G401.6 (cell line): Measurements from ENCODE around the gene FUT1.
"Not testable (repeated sequence)": the region's sequence is repeated elsewhere in the genome, so short reads cannot be mapped to it uniquely, and the experiment has no call there.

Experiments used
- FAIRE-seq: peaks from 2 replicates; lab custom pipeline; 2012; peaks lifted over from hg19 to GRCh38; lab: Jason Lieb, UNC

FUT1 gene

DNA sequence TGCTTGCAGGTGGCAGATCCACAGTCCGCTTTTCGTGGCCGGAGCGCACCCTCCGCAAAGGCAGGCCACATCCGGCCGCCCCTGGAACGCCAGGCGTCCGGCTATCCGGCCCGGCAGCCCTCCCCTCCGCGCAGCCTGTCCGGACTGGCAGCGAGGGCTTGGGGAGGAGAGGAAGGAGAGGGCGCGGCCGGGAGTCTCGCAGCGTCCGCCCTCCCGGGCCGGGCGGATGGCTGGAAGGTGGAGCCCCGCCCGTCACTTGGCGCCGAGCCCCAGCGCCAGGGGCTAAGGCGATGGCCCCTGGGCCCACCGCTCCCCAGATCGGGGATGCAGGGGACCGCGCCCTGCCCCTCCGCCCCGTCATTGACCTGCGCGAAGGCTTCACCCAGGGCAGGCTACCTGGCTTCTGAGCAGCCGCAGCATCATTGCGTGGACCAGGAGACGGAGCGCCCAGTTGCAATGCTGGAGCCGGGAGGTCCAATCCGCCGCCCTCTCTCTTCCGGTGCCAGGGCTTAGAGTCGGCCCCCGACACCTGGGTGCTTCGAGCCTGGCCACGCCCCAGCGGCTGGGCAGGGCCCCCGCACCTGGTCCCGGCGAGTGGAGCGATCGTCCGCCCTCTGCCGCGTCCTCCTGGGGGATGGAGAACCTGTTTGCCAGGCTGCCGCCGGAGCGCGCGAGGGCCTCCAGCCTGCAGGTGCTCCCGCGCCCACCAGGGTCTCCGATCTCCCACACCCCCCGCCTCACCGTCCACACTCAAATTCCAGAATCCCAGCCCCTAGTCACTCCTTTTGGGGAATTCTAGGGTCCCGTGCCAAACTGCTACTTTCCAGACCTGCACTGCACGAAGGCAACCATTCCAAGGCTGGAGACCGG is at the start of gene FUT1:
TSS of gene FUT1 (minus strand) at position 146 of the 870 bp plus-strand sequence. CDS start 1,360 bp downstream, outside the sequence.
- FAIRE-seq: no peak

DNA sequence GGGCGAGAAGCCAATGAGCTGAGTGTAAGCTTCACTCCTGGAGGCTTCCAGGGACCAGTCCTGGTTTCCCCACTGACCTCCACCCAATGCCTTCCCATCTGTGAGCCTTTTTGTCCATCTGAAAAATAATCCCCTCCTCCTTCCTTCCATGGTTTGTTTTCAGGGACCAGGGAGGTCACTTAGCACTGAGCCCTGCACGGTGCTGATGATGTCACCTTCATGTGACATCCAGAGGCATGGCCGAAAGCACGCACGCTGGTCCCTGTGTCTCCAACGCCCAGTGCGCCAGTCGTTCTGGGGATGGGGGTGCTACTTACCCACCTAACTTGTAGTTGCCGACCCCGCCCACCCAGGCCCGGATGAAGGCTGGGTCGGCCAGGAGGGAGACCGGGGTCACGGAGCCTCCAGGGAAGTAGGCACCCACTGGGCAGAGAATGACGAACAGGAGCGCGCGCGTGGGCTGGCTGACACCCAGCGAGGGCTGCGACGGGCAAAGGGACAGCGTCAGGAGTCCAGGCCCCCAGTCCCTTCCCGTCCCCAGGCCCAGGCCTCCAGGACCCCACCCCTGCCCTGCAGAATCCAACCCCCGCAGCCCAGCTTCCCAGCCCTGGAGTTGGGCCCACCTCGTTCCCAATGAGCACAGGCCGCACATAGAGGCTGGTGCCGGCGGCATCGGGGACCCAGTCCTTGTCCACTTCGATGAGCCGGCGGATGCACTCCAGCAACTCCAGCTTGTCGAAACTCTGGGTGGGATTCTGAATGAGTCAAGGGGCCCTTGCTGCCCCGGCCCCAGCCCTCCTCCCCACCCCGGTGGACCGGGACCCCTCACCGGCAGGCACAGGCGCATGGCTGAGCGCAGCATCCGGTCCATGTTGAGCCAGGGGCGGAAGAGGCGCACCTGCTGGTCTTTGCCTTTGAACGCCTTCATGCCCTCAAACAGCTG is 47.2 kb upstream of the FUT1 start:
- no peak for FAIRE-seq

DNA sequence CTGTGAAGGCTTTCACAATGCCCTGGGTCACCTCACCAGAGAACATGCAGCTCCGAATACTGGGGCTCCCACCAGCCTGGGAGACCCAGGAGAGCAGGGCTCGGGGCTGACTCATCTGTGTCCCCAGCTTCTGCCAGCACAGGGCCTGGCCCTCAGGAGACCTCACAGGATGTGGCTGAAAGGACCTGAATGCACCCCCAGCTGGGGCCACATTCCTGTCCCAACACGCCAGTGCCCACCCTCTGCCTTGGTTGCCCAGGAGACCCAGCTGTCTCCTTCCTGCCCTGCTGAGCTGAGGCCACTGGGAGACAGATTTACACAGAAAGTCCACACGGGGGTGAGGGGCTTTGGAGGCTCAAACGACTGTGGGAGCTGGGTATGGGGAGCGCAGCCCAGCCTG is 46.5 kb upstream of the FUT1 start:
- no peak for FAIRE-seq

DNA sequence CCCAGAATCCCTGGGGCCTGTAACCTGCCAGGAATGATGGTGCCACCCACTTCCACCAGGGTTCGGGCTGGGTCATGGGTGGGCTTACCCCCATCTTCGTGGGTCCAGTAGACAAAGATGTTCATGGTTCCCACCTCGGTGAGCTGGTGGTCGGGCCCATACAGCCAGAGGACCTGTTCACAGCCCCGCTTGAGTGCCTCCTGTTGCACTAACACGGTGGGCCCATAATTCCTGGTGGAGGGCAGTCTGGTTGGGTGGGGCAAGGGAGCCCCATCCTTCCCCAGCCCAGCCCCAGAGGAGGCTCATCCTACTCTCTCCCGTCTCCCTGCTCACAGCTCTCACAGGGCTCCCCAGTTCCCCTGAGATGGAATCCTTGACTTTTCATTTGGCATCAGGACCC is 44.7 kb upstream of the FUT1 start:
- FAIRE-seq: no peak

DNA sequence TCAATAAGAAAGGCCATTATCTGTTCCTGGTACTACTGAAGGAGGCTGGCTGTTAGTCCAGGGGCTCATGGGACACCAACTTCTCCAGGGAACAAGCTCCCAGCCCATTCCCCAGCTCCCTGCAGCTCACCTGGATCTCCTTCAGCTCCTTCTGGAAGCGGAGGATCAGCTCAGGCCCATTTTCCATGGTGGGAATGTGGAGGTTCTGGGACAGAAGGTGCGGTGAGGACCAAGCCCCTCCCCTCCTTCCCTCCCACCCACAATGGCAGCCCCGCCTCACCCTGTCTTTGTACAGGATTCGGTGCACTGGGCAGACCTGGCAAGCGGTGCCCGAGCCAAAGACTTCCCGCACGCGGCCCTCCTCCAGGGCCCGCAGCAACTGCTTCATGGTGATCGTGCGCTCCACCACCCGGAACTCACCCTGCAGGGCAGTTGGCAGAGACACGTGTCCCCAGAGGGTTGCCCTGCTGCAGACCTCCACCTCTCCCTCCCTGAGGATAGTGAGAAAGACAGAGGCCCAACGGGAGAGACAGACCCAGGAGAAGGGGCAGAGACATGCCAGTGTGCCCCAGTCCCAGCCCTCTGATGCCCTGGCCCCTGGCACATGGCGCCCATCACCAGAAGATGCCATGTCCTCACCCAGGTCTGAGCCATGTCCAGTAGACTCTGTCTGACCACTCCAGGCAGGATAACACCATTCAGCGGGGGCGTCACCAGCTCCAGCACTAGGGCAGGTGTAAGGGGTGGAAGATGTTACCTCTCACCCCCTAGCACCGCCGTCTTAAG is 44.0 kb upstream of the FUT1 start:
- FAIRE-seq: no peak

DNA sequence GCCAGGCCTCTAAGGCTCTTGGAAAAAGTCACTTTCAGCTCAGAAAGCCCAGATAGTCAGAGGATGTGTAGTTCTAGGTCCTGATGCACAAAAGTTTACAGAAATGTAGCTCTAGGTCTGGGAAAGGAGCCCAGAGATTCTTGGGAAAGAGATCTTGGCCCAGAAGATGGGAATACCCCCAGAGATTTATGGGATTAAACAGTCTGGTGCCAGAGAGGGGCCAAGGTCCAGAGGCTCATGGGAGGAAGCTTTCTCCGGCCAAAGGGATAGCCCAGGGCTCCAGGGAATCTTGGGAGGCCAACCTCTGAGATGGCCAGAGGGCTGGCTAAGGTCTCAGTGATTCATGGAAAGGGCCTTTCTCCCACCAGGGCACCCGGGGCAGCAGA is 43.2 kb upstream of the FUT1 start:
- no peak for FAIRE-seq

DNA sequence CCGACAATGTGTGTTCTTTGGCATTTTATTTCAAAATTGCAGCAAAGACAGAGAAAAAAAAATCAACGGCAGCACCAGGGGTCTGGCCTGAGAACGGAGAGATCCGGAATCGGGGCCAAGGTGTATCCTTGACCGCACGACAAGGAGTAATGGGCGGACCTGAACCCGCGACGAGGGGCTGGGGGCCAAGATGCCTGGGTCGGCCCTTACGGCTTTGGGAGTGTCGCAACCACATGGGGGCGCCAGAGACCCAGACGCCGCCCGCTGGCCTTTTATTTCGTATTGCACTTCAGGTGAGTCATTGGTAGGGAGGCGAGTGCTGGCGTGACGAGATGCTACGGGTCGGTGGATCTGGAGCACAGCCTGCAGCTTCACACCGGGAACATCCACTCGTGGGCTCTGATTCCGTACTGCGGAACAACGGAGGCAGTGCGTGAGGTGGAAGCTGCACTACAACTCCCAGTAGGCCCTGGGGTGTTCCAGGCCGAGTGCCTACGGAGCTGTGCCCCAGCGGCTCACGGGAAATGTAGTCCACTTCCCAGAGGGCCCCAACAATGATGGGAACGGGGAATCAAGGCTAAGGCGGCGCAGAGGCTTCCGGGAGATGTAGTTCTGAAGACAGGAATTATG is 42.7 kb upstream of the FUT1 start:
- FAIRE-seq: peak; percentile 96

DNA sequence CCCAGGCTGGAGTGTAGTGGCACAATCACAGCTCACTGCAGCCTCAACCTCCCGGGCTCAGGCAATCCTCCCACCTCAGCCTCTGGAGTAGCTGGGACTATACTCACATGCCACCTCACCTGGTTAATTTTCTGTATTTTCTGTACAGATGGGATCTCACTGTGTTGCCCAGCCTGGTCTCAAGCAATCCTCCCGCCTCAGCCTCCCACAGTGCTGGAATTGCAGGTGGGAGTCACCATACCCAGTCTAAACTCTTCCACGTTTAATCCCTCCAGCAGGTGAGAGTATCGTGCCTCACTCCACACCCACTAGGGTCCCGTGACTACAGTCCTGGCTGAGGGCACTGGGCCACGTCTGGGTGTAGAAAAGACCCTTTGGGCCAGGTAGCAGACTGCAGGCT is 41.9 kb upstream of the FUT1 start:
- no peak for FAIRE-seq

DNA sequence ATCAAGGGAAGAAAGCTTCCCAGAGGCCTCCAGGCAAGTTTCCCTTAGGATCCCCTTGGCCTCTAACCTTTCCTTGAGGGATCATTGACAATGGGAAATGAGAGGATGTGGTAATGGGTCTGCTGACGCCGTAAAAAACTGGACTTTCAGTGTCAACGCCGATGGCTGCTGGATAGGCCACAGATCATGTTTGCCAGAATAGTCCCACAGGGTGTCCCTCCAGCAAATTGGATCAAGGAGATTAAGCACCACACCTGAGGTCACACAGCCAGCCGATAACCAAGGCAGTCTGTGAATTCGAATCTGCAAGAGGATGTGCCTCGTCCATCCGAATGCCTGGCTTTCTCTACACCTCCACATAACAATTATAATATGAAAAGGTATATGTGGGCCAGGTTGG is 40.8 kb upstream of the FUT1 start:
- no peak for FAIRE-seq

DNA sequence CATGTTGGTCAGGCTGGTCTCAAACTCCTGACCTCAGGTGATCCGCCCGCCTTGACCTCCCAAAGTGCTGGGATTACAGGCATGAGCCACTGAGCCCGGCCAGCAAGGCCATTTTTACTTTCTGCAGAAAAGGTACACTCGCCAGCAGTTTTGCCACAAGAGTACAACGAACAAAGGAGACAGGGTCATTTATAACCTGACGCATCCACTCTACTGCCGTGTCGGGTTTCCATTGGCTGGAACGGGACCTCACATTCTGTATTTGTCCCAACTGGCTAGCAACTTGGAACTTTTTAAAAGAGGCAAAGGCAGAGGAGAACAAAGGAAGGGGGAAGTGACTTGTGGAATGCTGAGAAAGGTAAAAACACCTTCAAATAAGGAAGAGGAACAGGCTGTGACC is 34.9 kb upstream of the FUT1 start:
- FAIRE-seq: not testable (repeated sequence)

DNA sequence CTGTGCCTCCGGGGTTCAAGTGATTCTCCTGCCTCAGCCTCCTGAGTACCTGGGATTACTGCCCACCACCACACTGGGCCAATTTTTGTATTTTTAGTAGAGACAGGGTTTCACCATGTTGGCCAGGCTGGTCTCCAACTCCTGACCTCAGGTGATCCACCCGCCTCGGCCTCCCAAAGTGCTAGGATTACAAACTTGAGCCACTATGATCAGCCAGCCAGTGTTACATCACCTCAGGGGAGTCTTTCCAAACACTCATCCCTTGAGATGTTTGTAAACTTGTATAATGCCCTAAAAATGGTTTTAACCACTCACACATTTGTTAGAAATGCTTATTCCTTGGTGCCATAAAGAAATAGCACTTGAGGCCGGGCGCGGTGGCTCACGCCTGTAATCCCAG is 34.0 kb upstream of the FUT1 start:
- FAIRE-seq: not testable (repeated sequence)

DNA sequence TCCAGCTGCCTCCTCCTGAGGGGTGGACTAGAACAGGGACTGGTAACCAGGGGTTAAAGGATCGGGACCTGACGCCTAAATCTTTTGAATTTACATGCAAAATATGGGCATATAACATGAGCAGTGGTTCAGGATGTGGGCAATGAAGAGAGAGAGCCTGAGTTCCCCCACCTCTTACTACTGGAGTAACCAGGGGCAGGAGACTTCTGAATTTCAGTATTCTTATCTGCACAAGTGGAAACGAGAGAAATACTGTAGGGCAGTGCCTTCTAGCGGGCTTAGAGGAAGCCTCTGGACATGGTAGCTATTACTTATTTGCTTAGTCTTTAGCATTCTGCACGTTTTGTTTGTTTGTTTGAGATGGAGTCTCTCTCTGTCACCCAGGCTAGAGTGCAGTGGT is 32.1 kb upstream of the FUT1 start:
- FAIRE-seq: no peak

DNA sequence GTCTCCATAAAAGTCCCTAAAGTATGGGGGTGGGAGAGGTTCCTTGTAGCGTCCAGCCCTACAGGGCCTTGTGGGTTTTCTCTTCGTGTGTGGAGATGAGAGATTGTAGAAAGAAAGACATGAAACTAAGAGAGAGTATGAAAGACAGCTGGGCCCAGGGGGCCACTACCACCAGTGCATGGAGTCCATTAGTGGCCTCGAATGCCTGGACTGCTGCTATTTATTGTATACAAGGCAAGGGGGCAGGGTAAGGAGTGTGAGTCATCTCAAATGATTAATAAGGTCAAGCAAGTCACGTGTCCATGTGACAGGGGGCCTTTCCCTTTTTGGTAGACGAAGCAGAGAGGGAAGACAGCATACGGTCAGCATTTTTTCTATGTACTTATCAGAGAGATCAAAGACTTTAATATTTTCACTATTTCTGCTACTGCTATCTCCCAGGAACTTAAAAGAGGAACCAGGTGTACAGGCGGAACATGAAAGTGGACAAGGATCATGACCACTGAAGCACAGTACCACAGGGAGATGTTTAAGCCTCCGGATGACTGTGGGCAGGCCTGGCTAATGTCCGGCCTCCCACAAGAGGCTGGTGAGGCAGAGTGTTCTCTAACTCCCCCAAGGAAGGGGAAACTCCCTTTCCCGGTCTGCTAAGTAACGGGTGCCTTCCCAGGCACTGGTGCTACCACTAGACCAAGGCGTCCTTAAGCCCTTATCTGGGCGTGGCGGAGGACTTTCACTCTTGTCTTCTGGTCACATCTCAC is 28.4 kb upstream of the FUT1 start:
- no peak for FAIRE-seq

DNA sequence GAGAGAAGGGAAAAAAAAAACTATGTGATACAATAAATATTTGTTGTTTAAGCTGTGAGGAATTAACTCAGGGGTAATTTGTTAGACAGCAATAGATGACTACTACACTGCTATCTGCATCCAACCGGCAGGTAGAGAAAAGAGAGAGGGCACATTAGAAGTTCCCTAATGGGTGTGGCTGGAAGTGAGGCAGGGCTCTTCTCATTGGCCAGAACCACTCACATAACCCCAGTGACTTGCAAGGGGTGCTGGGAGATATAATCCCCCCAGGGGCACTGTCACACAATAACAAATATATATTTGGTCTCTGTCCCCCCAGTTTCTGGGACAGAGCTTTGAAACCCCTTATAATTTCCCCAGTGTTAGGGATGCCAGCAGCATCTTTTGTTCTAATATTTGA is 27.2 kb upstream of the FUT1 start:
- no peak for FAIRE-seq

DNA sequence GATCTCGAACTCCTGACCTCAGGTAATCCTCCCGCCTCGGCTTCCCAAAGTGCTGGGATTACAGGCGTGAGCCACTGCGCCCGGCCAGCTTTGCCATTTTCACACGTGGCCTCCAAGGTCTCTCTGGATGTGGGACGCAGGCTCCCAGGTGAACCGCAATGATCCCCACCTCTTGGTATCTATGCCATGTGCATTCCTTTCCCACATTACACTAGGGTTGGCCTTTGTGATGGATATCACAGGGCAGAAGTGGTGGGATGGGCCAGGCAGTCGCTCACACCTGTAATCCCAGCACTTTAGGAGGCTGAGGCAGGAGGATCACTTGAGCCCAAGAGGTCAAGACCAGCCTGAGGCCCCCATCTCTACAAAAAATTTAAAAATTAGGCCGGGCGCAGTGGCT is 25.3 kb upstream of the FUT1 start:
- FAIRE-seq: no peak

DNA sequence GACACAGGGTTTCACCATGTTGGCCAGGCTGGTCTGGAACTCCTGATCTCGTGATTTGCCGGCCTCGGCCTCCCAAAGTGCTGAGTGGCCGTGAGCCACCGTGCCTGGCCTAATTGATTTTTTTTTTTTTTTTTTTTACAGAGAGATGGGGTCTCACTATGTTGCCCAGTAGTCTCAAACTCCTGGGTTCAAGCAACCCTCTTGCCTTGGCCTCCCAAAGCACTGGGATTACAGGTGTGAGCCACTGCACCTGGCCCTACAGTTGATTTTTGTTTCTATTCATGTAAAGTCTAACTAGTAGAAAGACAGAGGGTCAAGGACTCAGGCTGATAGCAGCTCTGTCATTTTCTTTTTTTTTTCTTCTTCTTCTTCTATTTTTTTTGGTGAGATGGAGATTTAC is 24.7 kb upstream of the FUT1 start:
- no peak for FAIRE-seq

DNA sequence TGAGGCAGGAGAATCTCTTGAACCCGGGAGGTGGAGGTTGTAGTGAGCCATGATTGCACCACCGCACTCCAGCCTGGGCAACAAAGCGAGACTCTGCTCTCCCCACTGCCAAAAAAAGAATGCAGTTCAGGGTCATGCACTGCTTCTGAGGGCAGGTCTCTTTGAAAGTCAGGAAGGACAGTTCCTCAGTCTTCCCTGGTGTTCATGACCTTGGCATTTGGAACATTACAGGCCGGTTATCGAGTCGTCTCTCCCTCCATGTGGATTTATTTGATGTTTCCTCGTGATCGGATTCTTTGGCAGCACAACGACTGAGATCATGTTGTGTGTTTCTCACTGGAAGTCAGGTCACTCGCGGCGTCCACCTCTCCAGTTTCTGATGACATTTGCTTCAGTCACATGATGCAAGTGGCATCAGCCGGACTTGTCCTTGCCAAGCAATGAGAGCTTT is 20.1 kb upstream of the FUT1 start:
- FAIRE-seq: no peak

DNA sequence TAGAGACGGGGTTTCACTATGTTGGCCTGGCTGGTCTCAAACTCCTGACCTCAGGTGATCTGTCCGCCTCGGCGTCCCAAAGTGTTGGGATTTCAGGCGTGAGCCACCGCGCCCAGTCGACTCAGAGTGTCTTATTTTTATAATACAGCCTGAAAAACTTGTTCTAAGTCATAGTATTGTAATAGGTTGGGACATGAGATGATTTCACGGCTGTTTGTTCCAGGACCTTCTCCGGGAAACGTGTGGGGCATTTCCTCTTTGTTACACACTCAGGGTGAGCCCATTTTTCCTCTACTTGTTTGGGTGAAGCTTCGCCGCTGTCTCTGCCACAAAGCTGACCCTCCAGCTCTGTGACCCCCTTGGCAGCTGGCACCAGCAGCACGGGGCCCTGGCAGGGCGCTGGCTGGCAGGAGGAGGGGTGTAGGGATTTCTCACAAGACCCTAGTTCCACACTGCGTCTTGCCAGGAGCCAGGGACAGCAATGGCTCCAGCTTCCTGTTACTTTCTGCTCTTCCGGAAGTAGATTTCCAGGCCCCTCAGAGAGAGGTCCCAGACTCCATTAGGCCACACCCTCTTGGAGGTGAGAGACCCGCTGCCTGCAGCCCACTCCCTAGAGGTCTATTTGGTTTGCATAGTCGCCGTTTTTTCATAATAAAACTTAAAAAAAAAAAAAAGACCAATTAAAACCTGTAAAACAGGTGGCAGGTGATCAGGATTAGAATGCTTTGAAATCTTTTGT is 18.5 kb upstream of the FUT1 start:
- FAIRE-seq: no peak

DNA sequence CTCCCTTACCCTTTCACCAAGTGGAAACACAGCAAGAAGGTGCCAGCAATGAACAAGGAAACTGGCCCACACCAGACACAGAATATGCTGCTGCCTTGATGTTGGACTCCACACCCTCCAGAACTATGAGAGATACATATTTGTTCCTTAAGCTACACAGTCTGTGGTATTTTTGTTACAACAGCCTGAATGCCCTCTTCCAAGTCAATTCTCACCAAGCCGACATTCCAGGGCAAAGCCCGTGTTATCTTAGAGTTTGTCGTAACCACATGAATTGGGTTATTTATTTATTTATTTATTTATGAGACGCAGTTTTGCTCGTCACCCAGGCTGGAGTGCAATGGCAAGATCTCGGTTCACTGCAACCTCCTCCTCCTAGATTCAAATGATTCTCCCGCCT is 17.8 kb upstream of the FUT1 start:
- FAIRE-seq: no peak

DNA sequence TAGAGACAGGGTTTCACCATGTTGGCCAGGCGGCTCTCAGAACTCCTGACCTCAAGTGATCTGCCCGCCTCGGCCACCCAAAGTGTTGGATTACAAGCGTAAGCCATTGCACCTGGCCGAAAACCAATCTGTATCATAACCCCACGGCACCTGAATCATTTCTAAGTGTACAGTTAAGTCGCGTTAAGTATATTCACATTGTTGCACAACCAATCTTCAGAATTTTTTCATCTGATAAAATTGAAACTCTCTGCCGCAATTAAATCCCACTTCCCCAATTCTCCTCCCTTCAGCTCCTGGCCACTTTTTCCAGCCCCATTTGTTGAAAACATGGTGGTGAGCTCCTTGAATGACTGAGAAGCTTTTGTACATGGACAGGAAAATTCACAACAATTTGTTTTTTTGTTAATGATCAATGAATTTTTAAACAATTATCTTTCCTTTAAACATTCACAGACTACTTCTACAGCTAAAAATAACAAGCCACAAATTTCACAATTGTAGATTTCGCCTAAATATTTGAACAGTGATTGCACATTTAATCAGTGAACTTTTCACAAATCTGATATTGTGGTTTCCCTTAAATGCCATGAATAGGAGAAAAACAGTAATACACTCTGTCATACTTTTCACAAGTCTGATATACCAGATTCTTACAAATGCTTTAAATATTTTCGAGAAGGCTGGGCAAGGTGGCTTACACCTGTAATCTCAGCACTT is 16.7 kb upstream of the FUT1 start:
- FAIRE-seq: no peak
